Calu3 (cell line): ENCODE data around the gene LGI4. TPM values are rescaled to one million over a fixed set of nuclear protein-coding genes. Genes with fewer than 3 reads are reported as not detected.
A peak's percentile ranks its signal among the peaks of the same experiment; 100 is the strongest.

ENCODE experiments used
- Bru-seq: library from RNA; stranded (reverse); fragments of 400-500 nt; gene quantifications from one replicate; lab custom pipeline; 2021; lab: Mats Ljungman, UMichigan
- BruChase-seq, 2 experiments: library from RNA; stranded (reverse); fragments of 400-500 nt; gene quantifications; one replicate each; lab custom pipeline; 2021; lab: Mats Ljungman, UMichigan
- BruUV-seq: library from RNA; stranded (reverse); fragments of 400-500 nt; replicated peaks from 2 replicates; lab custom pipeline; 2021; lab: Mats Ljungman, UMichigan
- CTCF ChIA-PET: fragments of 300-600 bp; sonication (Branson Sonifier 250); formaldehyde crosslinking; loops from one replicate; lab custom pipeline; 2022; ENCODE audit warnings: antibody characterized with exemption; lab: Charles Lee
- DNase-seq: peaks from one replicate; pipeline ENCODE4 v3.0.0; 2022
- H3K27ac Mint-ChIP-seq: one replicate; pipeline ENCODE4 v1.8.0; 2022; ENCODE audit warnings: mixed read lengths; ENCODE audit not compliant: unreplicated experiment
- H3K27me3 Mint-ChIP-seq: one replicate; pipeline ENCODE4 v1.8.0; 2022; ENCODE audit warnings: mixed read lengths; ENCODE audit not compliant: unreplicated experiment
- H3K36me3 Mint-ChIP-seq: one replicate; pipeline ENCODE4 v1.8.0; 2022; ENCODE audit warnings: mild to moderate bottlenecking, moderate library complexity, mixed read lengths; ENCODE audit not compliant: insufficient read depth, unreplicated experiment
- H3K4me1 Mint-ChIP-seq: one replicate; pipeline ENCODE4 v1.8.0; 2022; ENCODE audit warnings: mild to moderate bottlenecking, low read depth, mixed read lengths; ENCODE audit not compliant: unreplicated experiment
- H3K4me3 Mint-ChIP-seq: one replicate; pipeline ENCODE4 v1.8.0; 2022; ENCODE audit warnings: mild to moderate bottlenecking, low read depth, moderate library complexity, mixed read lengths; ENCODE audit not compliant: unreplicated experiment
- H3K9me3 Mint-ChIP-seq: one replicate; pipeline ENCODE4 v1.8.0; 2022; ENCODE audit warnings: low read depth, mixed read lengths; ENCODE audit not compliant: unreplicated experiment
- intact Hi-C: fragments of 100-400 bp; cut with micrococcal nuclease; formaldehyde crosslinking; loops from one replicate; pipeline ENCODE4 v1.10.0; 2022; ENCODE audit not compliant: unreplicated experiment
- long read RNA-seq: library from polyadenylated mRNA; stranded (forward); transcript quantifications from one replicate; pipeline ENCODE4 v2.0.0, GENCODE V29; 2022
- total RNA-seq: library from RNA; stranded (reverse); gene quantifications from 2 replicates; pipeline ENCODE4 v1.2.3, GENCODE V29; 2022
- TF ChIP-seq, protein P1 (sequence below): fragments of 200-600 bp; IDR thresholded peaks from one replicate; pipeline ENCODE4 v1.8.0; 2022; ENCODE audit warnings: antibody characterized with exemption; ENCODE audit not compliant: unreplicated experiment

The LGI4 gene
- total RNA-seq = 0.42 and 0.68 TPM in 2 replicates
- Bru-seq, nascent RNA = percentile 11 among the genes with signal in this experiment
- BruChase-seq, experiment 1, labeled RNA remaining after a 6-hour chase = percentile 16 among the genes with signal in this experiment
- percentile 20 among the genes with signal in this experiment for BruChase-seq, experiment 2, labeled RNA remaining after a 2-hour chase
- long read RNA-seq, partial matches to known transcripts = 0 of 2 reads
- long read RNA-seq, other reads (novel, unspliced or antisense) = 2 of 2 reads

DNA sequence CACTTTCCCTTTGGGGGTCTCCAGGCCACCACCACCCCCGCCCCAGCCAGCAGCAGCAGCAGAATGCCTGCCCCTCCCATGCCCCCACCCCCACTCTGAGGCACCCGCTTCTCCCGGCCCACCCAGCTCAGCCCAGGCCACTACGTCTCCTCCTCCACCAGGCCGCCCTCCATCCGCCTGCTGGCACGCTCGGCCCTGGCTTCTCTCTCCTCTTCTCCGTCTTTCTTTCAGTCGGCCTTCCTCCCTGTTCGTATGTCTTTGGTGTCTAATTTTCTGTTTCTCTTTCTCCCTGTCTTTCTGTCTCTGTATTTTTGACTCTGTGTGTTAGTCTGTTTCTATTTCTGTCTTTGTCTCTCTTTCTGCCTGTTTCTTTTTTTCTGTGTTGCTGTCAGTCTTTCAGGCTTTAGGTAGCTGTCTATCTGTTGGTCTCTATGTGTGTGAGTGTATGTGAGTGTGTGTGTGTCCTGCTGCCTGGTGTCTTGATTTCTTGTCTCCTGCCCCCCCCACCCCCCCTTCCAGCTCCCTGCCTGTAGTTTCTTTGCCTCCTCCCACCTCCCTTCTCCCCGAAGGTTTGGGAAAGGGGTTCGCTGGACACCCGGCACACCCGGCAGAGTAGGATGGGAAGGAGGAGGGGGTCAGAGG, at the start of gene LGI4:
Gene LGI4, minus strand, starts transcription at position 459 of the 642 bp plus-strand sequence. Its CDS starts 379 bp downstream, at position 80.
- CTCF ChIA-PET = interaction anchor here (0.5 to 2.3 kb wide), 4 partner anchors 19 to 793 kb away, joined by 4 to 13 read pairs (median 7); partner anchors contain the start of gene FXYD3
- intact Hi-C loops = loop anchor here (1.0 to 2.0 kb wide), 2 partner anchors 20 to 67 kb away; partner anchors contain the start of gene FXYD3
- Mint-ChIP-seq H3K27ac (peak within 1 kb of the TSS; percentile 11), H3K4me3 (no peak within 1 kb of the TSS), H3K4me1 (peaks cover 35% of the 10 kb centered on the region), H3K9me3 (peaks cover 4% of the 10 kb centered on the region), H3K27me3 (no peaks in the 10 kb centered on the region), H3K36me3 (peaks cover 10% of the 10 kb centered on the region)
- TF ChIP-seq, protein P1, sequence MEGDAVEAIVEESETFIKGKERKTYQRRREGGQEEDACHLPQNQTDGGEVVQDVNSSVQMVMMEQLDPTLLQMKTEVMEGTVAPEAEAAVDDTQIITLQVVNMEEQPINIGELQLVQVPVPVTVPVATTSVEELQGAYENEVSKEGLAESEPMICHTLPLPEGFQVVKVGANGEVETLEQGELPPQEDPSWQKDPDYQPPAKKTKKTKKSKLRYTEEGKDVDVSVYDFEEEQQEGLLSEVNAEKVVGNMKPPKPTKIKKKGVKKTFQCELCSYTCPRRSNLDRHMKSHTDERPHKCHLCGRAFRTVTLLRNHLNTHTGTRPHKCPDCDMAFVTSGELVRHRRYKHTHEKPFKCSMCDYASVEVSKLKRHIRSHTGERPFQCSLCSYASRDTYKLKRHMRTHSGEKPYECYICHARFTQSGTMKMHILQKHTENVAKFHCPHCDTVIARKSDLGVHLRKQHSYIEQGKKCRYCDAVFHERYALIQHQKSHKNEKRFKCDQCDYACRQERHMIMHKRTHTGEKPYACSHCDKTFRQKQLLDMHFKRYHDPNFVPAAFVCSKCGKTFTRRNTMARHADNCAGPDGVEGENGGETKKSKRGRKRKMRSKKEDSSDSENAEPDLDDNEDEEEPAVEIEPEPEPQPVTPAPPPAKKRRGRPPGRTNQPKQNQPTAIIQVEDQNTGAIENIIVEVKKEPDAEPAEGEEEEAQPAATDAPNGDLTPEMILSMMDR = no peak
- no peak for DNase-seq
- no TSS peak for BruUV-seq

DNA sequence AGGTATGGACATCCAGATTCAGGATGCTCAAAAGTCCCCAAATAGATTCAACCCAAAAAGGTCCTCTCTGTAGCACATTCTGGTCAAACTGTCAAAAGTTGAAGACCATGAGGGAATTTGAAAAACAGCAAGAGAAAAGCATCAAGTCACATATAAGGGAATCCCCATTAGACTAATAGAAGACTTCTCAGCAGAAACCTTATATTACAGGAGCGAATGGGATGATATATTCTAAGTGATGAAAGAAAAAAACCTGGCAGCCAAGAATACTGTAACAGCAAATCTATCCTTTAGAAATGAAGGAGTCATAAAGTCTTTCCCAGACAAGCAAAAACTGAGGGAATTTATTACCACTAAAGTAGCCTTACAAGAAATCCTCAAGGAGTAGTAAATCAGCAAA, 49.4 kb upstream of the LGI4 start:
- no TSS peak for BruUV-seq
- Mint-ChIP-seq H3K36me3 (no peaks in the 10 kb centered on the region), H3K9me3 (peaks cover 5% of the 10 kb centered on the region), H3K27me3 (no peaks in the 10 kb centered on the region), H3K4me1 (no peaks in the 10 kb centered on the region), H3K4me3 (no peak overlapping the region), H3K27ac (no peak overlapping the region)
- CTCF ChIA-PET = interaction anchor here (0.7 kb wide), 1 partner anchor 28 kb away, joined by 3 read pairs; no protein-coding TSS in a partner anchor
- TF ChIP-seq, protein P1 = no peak
- no peak for DNase-seq
- intact Hi-C loops = no loop called here

DNA sequence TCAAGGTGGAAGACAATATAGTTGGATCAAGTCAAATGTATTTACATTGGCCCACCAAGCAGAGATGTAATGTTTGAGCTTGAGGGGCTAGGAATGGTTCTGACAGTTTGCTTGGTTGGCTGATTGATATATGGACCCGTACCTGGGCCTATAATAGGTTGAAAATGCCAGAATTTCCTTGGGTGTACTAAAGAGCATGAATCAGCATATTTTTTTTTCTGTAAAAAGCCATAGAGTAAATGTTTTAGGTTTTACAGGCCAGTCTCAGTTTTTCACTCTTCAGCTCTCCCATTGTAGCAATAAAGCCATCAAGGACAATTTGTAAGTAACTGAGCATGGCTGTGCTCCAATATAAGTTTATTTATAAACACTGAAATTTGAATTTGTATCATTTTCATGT, 46.5 kb upstream of the LGI4 start:
- H3K27me3 Mint-ChIP-seq = no peaks in the 10 kb centered on the region
- peaks cover 5% of the 10 kb centered on the region for H3K9me3 Mint-ChIP-seq
- intact Hi-C loops = no loop called here
- H3K36me3 Mint-ChIP-seq = no peaks in the 10 kb centered on the region
- DNase-seq = no peak
- no peaks in the 10 kb centered on the region for H3K4me1 Mint-ChIP-seq
- no TSS peak for BruUV-seq
- TF ChIP-seq, protein P1 = no peak
- no peak overlapping the region for H3K4me3 Mint-ChIP-seq
- no peak overlapping the region for H3K27ac Mint-ChIP-seq
- CTCF ChIA-PET = no interaction called here

DNA sequence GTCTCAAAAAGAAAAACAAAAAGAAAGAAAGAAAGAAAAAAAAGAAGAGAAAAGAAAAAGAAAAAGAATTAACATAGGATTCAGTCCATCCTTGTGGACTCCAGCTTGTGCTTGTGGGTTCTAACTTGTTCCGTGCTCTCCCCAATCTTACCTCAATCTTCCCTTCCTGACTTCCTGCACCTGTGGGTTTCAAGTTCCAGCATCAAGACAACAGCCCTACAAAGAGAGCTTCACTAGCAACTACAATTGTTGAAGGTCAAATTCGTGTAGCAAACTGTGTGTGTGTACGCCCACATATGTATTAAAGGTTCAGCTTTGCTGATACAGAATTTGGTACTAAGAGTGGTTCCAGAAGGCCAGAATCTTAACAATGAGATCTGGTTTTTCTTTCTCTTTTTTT, 45.0 kb upstream of the LGI4 start:
- Mint-ChIP-seq H3K27me3 (no peaks in the 10 kb centered on the region), H3K4me1 (peaks cover 15% of the 10 kb centered on the region), H3K4me3 (no peak overlapping the region), H3K9me3 (peaks cover 5% of the 10 kb centered on the region), H3K27ac (no peak overlapping the region), H3K36me3 (peaks cover 9% of the 10 kb centered on the region)
- CTCF ChIA-PET = interaction anchor here (0.6 kb wide), 1 partner anchor 418 kb away, joined by 3 read pairs; no protein-coding TSS in a partner anchor
- intact Hi-C loops = no loop called here
- TF ChIP-seq, protein P1 = no peak
- DNase-seq = no peak
- no TSS peak for BruUV-seq
